H1 (cell line): Measurements from ENCODE around the gene TRNP1. TPM values are rescaled to one million over a fixed set of nuclear protein-coding genes. Genes with fewer than 3 reads are reported as not detected.

Experiments used
- BRCA1 ChIP-seq: IDR thresholded peaks from 2 replicates; pipeline ENCODE4 v1.6.1; 2012; ENCODE audit warnings: low read depth, low read length, improper control_type of control experiment
- CHD7 ChIP-seq: fragments of 300-600 bp; sonication (generic); IDR thresholded peaks from 2 replicates; pipeline ENCODE4 v1.7.1; 2012; ENCODE audit warnings: low read length, moderate library complexity, mild to moderate bottlenecking, inconsistent platforms; ENCODE audit not compliant: insufficient replicate concordance
- CTBP2 ChIP-seq: IDR thresholded peaks from 2 replicates; pipeline ENCODE4 v1.7.0; 2011; ENCODE audit warnings: borderline replicate concordance, mild to moderate bottlenecking, moderate library complexity, mixed read lengths, low read length; ENCODE audit not compliant: insufficient read depth, insufficient read length
- E2F6 ChIP-seq: IDR thresholded peaks from 2 replicates; pipeline ENCODE4 v1.6.1; 2012; ENCODE audit warnings: inconsistent platforms
- MAX ChIP-seq: IDR thresholded peaks from 2 replicates; pipeline ENCODE4 v1.6.1; 2012; ENCODE audit warnings: inconsistent platforms
- POLR2A ChIP-seq, 2 experiments: IDR thresholded peaks; 1 replicate in 1 of 2; 2 replicates in 1 of 2; pipeline ENCODE4 v1.6.1; 2011; ENCODE audit warnings: low read depth in 2 of 2, low read length in 2 of 2, mild to moderate bottlenecking in 2 of 2; ENCODE audit errors: control extremely low read depth in 1 of 2
- RAD21 ChIP-seq, 2 experiments: IDR thresholded peaks in 1 of 2; conservative IDR thresholded peaks in 1 of 2; 2 replicates each; pipeline ENCODE4 v1.6.1; 2011; ENCODE audit warnings: low read depth in 2 of 2, low read length in 2 of 2, improper control_type of control experiment in 1 of 2, inconsistent platforms in 1 of 2, mild to moderate bottlenecking in 1 of 2, moderate library complexity in 1 of 2
- RBBP5 ChIP-seq: IDR thresholded peaks from 2 replicates; pipeline ENCODE4 v1.7.1; 2012; ENCODE audit warnings: low read depth, mild to moderate bottlenecking, inconsistent platforms, low read length, moderate library complexity, borderline replicate concordance
- polyA plus RNA-seq, 7 experiments: library from polyadenylated mRNA; depleted of rRNA in 3 of 7; stranded (reverse) in 5 of 7; unstranded in 2 of 7; fragments of >200 nt in 5 of 7; fragments of 200-250 nt in 2 of 7; gene quantifications; 1 replicate in 5 of 7; 2 replicates in 1 of 7; 4 replicates in 1 of 7; pipeline versions ENCODE4 v1.2.1 to v1.2.3, GENCODE V29; 2011 to 2013; ENCODE audit warnings: missing spikeins in 2 of 7, mixed read lengths in 2 of 7
- total RNA-seq: library from RNA; stranded (reverse); fragmentation: NEBNext Ultra II Directional; extraction: Animal tissue kit (Norgen Biotek cat#: 25700); gene quantifications from 2 replicates; pipeline ENCODE4 v1.2.1, GENCODE V29; 2021

Gene TRNP1
- total and polyA plus RNA-seq, 2 of the 8 experiments (the other 6 are each of a cell fraction or from before 2014, with no cell fraction given) = 51.7 to 102 TPM

- TF ChIP-seq CHD7 (no peak), CTBP2 (no peak), BRCA1 (no peak), RAD21 (IDR thresholded peaks at IDR 0.05 in 1 of 2, conservative IDR thresholded peaks at IDR 0.05 in 1 of 2; ENCODE audit: low read depth in 2 of 2, low read length in 2 of 2) (no peak), MAX (no peak), E2F6 (no peak), RBBP5 (no peak), POLR2A (IDR thresholded peaks at IDR 0.05; ENCODE audit: control extremely low read depth in 1 of 2, low read depth in 2 of 2, low read length in 2 of 2) (no peak)
These were observed 32.2 kb downstream of the TRNP1 start (continued) for GRCh38 chr1:27025718-27026117.
